Measurements from ENCODE around the gene PERCC1.

GRCh38 chr16:1395444-1396031 lies 35.3 kb upstream of the PERCC1 start:
- TF ChIP-seq, protein P1, sequence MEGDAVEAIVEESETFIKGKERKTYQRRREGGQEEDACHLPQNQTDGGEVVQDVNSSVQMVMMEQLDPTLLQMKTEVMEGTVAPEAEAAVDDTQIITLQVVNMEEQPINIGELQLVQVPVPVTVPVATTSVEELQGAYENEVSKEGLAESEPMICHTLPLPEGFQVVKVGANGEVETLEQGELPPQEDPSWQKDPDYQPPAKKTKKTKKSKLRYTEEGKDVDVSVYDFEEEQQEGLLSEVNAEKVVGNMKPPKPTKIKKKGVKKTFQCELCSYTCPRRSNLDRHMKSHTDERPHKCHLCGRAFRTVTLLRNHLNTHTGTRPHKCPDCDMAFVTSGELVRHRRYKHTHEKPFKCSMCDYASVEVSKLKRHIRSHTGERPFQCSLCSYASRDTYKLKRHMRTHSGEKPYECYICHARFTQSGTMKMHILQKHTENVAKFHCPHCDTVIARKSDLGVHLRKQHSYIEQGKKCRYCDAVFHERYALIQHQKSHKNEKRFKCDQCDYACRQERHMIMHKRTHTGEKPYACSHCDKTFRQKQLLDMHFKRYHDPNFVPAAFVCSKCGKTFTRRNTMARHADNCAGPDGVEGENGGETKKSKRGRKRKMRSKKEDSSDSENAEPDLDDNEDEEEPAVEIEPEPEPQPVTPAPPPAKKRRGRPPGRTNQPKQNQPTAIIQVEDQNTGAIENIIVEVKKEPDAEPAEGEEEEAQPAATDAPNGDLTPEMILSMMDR (IDR thresholded peaks at IDR 0.05), result no peak
- no peak for TF ChIP-seq POLR2A (IDR thresholded peaks at IDR 0.05)

Measured in lower leg skin (tissue), 3 donors.